Activated effector memory CD4-positive, alpha-beta T cell treated with anti-CD3 and anti-CD28 coated beads, Interleukin-2, amount 50 U/mL, for 16 hours (primary cell): ENCODE data around the gene RNF187.

ENCODE experiments used
- DNase-seq: peaks from one replicate; pipeline ENCODE4 v3.0.0-alpha.2; 2020

Gene RNF187

DNA sequence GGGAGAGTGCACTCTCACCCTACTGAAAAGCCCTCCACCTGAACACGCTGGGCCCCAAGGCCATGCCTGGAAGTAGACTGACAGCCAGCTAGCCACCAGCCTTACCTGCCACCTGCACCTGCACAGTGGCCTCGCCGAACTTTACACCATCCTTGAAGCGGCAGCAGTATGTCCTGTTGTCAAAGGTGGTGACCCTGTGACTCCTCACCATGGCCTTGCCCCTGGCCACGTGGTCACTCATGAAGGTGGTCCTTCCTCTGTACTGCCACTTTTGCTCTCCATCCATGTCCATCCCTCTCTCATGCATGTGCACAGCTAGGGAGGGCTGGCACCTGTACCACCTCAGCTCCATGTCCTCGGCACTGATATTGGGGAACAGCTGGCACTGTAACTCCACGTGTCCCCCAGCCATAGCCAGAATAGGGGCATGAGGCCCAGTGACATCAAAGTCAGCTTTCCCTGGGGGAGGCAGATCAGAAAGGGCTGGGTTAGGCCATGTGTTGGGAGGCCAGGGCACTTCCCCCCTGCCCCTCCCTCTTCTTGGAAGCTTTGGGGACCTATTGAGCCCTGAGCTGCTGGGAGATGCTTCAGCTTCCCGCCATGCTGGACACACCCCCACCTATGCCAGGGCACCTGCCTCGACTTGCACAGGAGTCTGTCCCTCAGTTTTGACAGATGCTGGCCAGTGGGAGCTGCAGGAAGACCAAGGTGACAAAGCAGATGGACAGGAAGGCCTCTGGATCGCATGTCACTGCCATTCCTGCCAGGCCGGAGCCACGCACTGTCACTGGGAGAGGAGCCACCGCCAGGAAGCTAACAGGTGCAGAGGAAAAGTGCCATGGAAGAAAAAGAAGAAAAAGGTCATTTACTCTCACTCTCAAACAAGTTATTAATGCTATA is 24.6 kb downstream of the RNF187 start:
- peak; percentile 45 for DNase-seq

DNA sequence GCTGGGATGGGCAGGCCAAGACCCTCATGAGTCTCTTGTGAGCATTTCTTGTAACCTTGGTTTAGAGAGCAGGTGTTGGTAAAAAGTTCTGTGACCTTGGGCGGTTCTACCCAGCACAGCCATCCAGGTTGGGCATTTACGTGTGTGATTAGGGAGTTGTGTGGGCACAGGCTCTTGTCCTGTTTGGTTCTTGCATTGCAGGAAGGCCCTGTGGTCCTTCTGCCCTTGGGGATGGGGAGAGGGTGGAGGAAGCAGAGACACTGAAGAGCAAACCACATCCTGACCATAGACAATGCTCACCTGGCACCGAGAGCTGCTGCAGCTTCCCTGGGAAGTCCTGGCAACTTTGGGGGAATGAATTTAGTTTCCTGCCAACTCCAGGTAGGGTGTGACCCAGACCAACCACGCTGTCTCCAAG is 25.6 kb downstream of the RNF187 start:
- DNase-seq, result peak; percentile 48

DNA sequence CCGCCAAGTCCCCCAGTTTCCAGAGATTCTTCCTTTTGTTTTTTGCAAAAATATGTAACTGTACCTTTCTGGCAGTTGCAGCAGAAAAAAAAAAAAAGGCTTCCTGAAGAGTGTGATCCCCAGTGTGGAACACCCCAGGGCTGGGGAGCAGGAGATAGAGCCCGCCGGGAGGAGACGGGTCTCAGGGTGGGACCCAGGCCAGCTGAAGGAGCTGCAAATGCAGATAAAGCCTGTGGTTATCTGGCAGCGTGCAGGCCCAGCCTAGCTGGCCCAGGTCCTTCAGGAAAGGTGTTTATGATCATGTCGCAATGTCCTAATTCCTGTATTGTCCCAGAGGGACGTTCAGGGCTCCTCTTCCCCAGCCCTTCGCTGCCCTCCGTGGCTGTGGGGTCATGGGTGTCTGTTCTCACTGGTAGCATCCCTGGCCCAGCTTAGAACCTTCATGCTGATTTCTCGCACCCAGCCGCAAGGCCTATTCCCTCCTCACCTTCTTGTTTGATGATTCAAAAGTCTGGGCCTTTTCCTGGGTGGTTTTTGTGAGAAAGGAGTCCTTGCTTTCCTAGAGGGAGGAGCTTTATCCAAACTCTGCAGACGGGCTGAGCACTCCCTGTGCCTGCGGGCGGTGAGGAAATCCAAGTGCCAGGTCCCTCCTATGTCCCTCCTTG is 26.2 kb downstream of the RNF187 start:
- peak; percentile 19 for DNase-seq

DNA sequence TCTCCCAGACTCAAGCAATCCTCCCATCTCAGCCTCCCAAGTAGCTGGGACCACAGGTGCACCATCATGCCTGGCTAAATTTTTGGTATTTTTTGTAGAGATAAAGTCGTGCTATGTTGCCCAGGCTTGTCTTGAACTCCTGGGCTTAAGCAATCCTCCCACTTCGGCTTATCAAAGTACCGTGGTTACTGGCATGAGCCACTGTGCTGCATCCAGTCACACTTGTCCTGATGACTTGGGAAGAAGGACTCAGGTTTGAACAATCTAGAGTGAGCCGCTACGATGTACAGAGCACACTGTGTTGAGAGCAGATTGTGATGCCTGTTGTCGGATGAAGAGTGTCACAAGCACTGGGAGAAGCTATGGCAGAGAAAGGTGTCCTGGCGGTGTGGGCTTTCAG is 27.2 kb downstream of the RNF187 start:
- peak; percentile 45 for DNase-seq

DNA sequence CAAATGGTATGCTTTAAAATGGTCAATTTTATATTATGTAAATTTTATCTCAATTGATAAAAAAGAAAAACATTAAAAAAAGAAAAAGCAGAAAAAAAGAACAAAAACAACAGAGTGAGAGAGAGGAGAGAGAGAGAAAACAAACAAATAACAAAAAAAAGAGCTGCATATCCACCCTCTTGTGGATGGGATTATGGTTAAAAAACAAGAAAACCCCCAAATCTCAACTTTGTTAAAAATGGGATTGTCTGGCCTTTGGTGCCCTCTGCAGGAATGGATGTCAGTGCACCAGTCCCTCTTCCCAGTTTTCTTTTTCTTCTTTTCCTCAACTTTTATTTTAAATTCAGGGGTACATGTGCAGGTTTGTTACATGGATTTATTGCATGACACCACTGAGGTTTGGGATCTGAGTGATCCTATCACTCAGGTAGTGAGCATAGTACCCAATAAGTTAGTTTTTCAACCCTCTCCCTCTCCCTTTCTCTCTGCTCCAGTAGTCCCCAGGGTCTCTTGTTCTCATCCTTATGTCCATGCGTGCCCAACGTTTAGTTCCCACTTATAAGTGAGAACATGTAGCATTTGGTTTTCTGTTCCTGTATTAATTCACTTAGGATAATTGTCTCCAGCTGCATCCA is 28.1 kb downstream of the RNF187 start:
- DNase-seq, result peak; percentile 63

DNA sequence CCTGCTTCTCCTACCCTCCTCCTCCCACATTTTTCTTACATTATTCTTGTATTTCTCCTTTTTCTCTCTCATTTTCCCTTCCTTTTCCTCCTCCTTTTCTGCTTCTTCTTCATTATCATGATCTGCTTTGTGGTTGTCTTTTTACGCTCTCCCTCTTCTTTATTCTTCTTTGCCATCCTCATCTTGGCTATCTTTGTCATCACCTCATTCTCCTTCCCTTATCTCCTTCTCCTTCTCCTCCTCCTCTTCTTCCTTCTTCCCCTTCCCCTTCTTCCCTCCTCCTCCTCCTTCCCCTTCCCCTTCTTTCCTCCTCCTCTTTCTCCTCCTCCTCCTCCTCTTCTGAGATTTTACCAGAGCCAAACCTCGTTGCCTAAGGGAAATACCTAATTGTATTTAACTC is 30.5 kb downstream of the RNF187 start:
- DNase-seq, result no peak

DNA sequence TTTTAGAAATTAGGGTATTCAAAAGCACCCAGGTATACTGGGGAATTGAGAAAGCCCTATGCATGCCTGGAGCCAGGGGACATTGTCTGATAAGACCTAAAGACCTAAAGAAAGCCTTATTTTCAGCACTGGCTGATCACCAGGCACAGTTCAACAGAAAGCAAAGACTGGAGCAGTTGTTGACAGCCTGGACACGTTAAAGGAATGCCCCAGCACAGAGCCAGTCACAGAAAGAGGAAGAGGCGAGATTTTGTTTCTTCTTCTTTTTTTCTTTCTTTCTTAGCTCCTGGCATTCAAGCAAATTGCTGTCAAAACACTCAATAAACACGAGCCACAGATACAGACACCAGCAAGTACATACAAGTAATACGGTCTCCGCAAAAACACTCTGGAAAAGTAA is 40.4 kb downstream of the RNF187 start:
- no peak for DNase-seq

DNA sequence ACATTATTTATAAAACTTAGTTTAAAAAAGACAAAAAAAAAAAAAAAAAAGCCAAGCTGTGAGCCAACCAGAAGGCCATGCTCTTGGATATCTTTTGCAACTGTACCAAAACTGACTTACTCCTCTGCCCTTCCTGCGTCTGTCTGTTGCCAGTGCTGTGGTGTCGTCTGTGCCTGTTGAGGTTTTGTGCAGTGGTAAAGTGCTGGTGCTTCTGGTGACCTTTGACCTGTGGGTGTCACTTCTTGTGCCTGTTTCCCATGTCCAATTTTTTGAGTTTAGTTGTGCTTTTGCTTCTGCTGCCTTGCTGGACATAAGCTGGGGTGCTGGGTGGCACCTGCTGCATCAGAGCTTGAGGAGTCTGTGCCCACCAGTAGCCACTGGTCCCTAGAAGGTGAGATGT is 41.4 kb downstream of the RNF187 start:
- no peak for DNase-seq

DNA sequence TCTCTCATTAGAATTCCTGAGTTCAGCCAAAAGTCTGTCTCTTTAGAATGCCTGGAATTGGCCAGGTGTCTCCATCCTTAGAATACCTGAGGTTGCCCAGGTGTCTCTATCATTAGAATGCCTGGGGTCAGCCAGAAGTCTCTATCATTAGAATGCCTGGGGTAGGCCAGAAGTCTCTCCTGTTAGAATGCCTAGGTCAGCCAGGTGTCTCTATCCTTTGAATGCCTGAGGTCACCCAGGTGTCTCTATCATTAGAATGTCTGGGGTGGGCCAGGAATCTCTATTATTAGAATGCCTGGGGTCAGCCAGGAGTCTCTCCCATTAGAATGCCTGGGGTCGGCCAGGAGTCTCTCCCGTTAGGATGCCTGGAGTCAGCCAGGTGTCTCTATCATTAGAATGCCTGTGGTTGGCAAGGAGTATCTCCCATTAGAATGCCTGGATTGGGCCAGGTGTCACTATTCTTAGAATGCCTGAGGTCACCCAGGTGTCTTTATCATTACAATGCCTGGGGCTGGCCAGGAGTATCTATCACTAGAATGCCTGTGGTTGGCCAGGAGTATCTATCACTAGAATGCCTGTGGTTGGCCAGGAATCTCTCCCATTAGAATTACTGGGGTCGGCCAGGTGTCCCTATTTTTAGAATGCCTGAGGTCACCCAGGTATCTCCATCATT is 43.0 kb downstream of the RNF187 start:
- no peak for DNase-seq

DNA sequence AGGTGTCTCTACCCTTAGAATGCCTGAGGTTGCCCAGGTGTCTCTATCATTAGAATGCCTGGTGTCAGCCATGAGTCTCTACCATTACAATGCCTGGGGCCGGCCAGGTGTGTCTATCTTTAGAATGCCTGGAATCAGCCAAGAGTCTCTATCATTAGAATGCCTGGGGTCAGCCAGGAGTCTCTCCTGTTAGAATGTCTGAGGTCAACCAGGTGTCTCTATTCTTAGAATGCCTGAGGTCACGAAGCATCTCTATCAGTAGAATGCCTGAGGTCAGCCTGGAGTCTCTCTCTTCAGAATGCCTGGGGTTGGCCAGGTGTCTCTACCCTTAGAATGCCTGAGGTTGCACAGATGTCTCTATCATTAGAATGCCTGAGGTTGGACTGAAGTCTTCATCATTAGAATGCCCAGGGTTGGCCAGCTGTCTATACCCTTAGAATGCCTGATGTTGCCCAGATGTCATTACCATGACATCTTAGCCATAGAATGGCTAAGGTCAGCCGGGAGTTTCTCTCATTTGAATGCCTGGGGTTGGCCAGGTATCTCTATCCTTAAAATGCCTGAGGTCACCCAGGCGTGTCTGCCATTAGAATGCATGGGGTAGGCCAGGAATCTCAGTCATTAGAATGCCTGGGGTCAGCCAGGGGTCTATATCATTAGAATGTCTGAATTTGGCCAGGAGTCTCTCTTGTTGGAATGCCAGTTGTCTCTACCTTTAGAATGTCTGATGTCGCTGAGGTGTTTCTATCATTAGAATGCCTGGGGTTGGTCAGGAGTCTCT is 44.0 kb downstream of the RNF187 start:
- DNase-seq, result no peak

DNA sequence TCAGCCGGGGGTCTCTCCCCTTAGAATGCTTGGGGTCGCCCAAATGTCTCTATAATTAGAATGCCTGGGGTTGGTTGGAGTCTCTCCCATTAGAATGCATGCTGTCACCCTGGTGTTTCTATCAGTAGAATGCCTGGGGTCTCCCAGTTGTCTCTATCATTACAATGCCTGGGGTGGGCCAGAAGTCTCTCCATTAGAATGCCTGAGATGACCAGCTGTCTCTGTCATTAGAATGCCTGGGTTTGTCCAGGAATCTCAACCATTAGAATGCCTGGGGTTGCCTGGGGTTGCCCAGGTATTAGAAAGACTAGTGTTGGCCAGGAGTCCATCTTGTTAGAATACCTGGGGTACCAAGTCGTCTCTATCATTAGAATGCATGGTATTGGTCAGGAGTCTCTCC is 51.6 kb downstream of the RNF187 start:
- DNase-seq, result no peak

DNA sequence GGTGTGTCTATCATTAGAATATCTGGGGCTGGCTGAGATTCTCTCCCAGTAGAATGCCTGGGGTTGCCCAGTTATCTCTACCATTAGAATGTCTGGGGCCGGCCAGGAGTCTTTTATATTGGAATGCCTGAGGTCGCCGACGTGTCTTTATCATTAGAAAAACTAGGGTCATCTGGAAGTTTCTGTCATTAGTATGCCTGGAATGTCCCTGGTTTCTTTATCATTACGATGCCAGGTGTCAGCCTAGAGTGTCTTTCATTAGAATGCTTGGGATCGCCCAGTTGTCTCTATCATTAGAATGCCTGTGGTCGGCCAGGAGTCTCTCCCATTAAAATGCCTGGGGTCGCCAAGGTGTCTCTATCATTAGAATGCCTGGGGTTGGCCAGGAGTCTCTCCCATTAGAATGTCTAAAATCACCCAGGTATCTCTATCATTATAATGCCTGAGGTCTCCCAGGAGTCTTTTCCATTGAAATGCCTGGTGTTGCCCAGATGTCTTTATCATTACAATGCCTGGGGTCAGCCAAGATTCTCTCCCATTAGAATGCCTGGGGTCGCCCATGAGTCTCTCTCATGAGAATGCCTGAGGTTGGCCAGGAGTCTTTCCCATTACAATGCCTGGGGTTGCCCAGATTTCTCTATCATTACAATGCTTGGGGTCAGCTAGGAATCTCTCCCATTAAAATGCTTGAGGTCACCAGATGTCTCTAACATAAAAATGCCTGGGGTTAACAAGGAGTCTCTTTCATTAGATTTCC is 53.2 kb downstream of the RNF187 start:
- DNase-seq, result no peak

DNA sequence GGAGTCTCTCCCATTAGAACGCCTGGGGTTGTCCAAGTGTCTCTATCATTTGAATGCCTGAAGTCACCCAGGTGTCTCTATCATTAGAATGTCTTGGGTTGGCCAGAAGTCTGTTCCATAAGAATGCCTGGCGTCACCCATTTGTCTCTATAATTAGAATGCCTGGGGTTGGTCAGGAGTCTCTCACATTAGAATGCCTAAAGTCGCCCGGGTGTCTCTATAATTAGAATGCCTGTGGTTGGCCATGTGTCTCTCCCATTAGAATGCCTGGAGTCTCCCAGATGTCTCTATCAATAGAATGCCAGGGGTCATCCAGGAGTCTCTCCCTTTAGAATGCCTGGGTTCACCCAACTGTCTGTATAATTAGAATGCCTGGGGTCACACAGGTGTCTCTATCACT is 54.5 kb downstream of the RNF187 start:
- no peak for DNase-seq

DNA sequence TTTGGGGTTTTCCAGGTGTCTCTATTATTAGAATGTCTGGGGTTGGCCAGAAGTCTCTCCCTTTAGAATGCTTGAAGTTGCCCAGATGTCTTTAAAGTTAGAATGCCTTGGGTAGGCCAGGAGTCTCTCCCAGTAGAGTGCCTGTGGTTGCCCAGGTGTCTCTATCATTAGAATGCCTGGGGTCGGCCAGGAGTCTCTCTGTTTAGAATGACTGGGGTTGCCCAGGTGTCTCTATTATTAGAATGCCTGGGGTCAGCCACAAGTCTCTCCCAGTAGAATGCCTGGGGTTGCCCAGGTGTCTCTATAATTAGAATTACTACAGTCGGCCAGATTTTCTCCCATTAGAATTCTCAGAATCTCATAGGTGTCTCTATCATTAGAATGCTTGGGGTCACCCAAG is 55.2 kb downstream of the RNF187 start:
- no peak for DNase-seq

DNA sequence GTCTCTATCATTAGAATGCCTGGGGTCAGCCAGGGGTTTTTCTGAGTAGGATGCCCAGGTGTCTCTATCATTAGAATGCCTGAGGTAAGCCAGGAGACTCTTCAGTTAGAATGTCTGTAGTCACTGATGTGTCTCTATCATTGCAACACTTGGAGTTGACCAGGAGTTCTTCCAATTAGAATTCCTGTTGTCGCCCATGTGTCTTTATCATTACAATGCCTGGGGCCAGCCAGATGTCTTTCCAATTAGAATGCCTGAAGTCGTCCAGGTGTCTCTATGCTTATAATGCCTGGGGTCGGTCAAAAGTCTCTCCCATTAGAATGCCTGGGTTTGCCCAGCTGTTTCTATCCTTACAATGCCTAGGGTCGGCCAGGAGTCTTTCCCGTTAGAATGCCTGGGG is 55.8 kb downstream of the RNF187 start:
- no peak for DNase-seq

DNA sequence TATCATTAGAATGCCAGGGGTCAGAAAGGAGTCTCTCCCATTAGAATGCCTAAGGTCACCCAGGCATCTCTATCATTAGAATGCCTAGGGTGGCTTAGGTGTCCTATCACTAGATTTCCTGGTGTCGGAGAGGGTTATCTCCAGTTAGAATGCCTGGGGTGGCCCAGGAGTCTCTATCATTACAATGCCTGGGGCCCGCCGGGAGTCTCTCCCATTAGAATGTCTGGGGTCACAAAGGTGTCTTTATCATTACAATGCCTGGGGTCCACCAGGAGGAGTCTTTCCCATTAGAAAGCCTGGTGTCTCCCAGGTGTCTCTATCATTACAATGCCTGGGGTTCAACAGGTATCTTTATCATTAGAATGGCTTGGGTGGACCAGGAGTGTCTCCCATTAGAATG is 56.2 kb downstream of the RNF187 start:
- DNase-seq, result no peak

DNA sequence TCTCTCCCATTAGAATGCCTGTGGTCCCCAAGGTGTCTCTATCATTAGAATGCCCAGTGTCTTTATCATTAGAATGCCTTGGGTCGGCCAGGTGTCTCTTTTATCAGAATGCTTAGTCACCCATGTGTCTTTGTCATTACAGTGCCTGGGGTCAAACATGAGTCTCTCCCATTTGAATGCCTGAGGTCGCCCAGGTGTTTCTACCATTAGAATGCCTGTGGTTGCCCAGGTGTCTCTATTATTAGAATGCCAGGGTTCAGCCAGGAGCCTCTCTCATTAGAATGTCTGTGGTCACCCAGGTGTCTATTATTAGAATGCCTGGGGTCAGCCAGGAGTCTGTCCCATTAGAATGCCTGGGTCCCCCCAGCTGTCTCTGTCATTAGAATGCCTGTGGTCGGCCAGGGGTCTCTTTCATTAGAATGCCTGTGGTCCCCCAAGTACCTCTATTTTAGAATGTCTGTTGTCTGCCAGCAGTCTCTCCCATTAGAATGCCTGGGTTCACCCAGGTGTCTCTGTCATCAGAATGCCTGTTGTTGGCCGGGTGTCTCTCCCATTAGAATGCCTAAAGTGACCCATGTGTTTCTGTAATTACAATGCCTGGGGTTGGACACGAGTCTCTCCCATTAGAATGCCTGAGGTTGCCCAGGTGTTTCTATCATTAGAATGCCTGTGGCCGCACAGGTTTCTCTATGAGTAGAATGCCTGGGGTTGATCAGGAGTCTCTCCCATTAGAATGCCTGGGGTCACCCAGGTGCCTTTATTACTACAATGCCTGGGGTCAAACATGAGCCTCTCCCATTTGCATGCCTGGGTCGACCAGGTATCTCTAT is 57.1 kb downstream of the RNF187 start:
- no peak for DNase-seq

DNA sequence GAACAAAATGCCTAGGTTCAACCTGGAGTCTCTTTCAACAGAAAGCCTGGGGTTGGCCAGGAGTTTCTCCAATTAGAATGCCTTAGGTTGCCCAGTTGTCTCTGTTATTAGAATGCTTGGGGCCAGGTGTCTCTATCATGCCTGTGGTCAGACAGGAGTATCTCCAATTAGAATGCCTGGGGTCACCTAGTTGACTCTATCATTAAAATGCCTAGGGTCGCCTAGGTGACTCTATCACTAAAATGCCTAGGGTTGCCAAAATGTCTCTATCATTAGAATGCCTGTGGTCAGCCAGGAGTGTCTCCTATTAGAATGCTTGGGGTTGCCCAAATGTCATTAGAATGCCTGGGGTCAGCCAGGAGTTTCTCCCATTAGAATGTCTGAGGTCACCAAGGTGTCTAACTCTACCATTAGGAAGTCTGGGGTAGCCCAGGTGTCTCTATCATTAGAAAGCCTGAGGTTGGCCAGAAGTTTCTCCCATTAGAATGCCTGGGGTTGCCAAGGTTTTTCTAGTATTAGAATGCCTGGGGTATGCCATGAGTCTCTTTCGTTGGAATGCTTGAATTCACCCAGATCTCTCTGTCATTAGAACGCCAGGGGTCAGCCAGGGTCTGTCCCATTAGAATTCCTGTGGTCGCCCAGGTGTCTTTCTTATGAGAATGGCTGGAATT is 57.9 kb downstream of the RNF187 start:
- DNase-seq, result no peak
